ENCODE measurements around the gene CMTM7. TPM values are rescaled to one million over a fixed set of nuclear protein-coding genes. Genes with fewer than 3 reads are reported as not detected.

The CMTM7 gene
- 10 to 100 TPM in 3 of 4 donors, 1 to 10 TPM in 1; 9.8 to 12.3 (median 11.4) TPM for total RNA-seq

GRCh38 chr3:32391643-32392535 is at the start of gene CMTM7:
CMTM7 (plus strand) TSS chr3:32391853; CDS start chr3:32391907, 54 bp downstream.
- DNase-seq (ENCODE audit: low spot score in 2 of 2): peak; percentile 49 to 93
- peak within 1 kb of the TSS; percentile 51 for H3K4me3 ChIP-seq (ENCODE audit: low read depth, poor library complexity, severe bottlenecking)
- intact Hi-C loops (cut with DNase I; ENCODE audit: low total_unique reads): no loop called here
- no peak for TF ChIP-seq POLR2A (IDR thresholded peaks at IDR 0.05)
- no peak for TF ChIP-seq CTCF (IDR thresholded peaks at IDR 0.05)
- WGBS, 2 donors: 1 to 10% methylated on average over 47 to 57 of the region's 107 CpGs

GRCh38 chr3:32347343-32348125 is 44.1 kb upstream of the CMTM7 start:
- no peak for TF ChIP-seq POLR2A (IDR thresholded peaks at IDR 0.05)
- no peak for TF ChIP-seq CTCF (IDR thresholded peaks at IDR 0.05)
- no peak for DNase-seq (ENCODE audit: low spot score in 2 of 2)
- intact Hi-C loops (cut with DNase I; ENCODE audit: low total_unique reads): no loop called here

DNA sequence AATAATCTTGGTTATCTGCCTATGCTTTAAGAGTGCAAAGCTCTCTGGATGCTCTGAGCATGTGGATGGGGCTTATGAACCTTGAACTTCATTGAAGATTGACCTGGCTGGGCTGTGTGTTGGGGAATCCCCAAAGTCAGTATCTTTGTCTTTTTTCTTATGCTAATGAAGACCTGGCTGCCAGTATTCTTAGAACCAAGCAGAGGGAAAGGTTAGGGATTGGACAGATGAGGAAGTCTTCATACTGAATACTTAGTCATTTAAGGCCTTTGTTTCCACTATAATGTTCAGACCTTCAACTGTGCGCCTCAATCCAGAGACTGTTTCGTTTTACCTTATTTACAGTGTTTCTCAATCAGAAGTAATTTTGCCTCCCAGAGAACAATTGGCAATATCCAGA is 42.5 kb upstream of the CMTM7 start:
- H3K4me3 ChIP-seq (ENCODE audit: low read depth, poor library complexity, severe bottlenecking): no peak overlapping the region
- 77 to 80% methylated on average over 2 of the region's 2 CpGs for WGBS, 2 donors
- intact Hi-C loops (cut with DNase I; ENCODE audit: low total_unique reads): no loop called here
- TF ChIP-seq CTCF (IDR thresholded peaks at IDR 0.05) (no peak), POLR2A (IDR thresholded peaks at IDR 0.05) (no peak)
- DNase-seq (ENCODE audit: low spot score in 2 of 2): no peak

More at GRCh38 chr3:32347343-32348125, 44.1 kb upstream of the CMTM7 start:
- WGBS, 2 donors: 62 to 69% methylated on average over 11 of the region's 11 CpGs
- no peak overlapping the region for H3K4me3 ChIP-seq (ENCODE audit: low read depth, poor library complexity, severe bottlenecking)

DNA sequence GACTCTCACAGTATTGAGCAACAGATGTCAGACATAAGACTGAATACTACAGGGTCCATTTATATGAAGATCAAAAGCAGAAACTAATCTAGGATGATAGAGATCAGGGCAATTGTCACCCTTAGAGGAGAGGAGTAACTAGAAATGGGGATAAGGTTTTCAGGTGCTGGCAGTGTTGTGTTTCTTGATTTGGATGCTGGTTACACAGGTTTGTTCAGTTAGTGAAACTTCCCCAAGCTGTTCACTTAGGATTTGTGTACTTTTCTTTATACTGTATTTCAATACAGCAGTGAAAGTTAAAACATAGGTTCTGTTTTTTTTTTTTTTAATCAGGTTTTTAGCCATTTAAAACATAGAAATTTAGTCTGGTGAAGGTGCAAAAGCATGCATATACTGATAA is 39.1 kb upstream of the CMTM7 start:
- TF ChIP-seq CTCF (IDR thresholded peaks at IDR 0.05): no peak
- no peak for TF ChIP-seq POLR2A (IDR thresholded peaks at IDR 0.05)
- intact Hi-C loops (cut with DNase I; ENCODE audit: low total_unique reads): no loop called here
- no peak overlapping the region for H3K4me3 ChIP-seq (ENCODE audit: low read depth, poor library complexity, severe bottlenecking)
- no peak for DNase-seq (ENCODE audit: low spot score in 2 of 2)

GRCh38 chr3:32353351-32353750 is 38.3 kb upstream of the CMTM7 start:
- DNase-seq (ENCODE audit: low spot score in 2 of 2): no peak
- no peak overlapping the region for H3K4me3 ChIP-seq (ENCODE audit: low read depth, poor library complexity, severe bottlenecking)
- no peak for TF ChIP-seq POLR2A (IDR thresholded peaks at IDR 0.05)
- no peak for TF ChIP-seq CTCF (IDR thresholded peaks at IDR 0.05)
- WGBS, 2 donors: 89 to 91% methylated on average over 2 of the region's 2 CpGs
- intact Hi-C loops (cut with DNase I; ENCODE audit: low total_unique reads): no loop called here
